OCI-LY1 (cell line): Measurements from ENCODE around the gene RRAGD.

ENCODE experiments used
- H2AFZ ChIP-seq: fragments of 200-600 bp; sonication (generic), shearing (Covaris generic); 2 replicates; pipeline ENCODE4 v1.6.0; 2014; ENCODE audit warnings: antibody characterized with exemption, mild to moderate bottlenecking, low read length
- H3F3A ChIP-seq: fragments of 200-600 bp; sonication (generic), shearing (Covaris generic); 2 replicates; pipeline ENCODE4 v1.6.0; 2014; ENCODE audit warnings: mild to moderate bottlenecking, antibody characterized with exemption, low read length, moderate library complexity; ENCODE audit not compliant: insufficient read depth
- H3K27ac ChIP-seq: fragments of 200-600 bp; sonication (generic); 2 replicates; pipeline ENCODE4 v1.5.1; 2014; ENCODE audit warnings: low read length, mixed run types, mild to moderate bottlenecking, low read depth; ENCODE audit not compliant: poor library complexity, severe bottlenecking
- H3K27me3 ChIP-seq: fragments of 200-600 bp; sonication (generic); 2 replicates; pipeline ENCODE4 v1.6.0; 2014; ENCODE audit warnings: antibody characterized with exemption, mild to moderate bottlenecking, low read length, moderate library complexity; ENCODE audit not compliant: insufficient read depth
- H3K36me3 ChIP-seq: fragments of 200-600 bp; sonication (generic); 2 replicates; pipeline ENCODE4 v1.6.1; 2014; ENCODE audit warnings: mild to moderate bottlenecking, antibody characterized with exemption, low read length, moderate library complexity, mixed read lengths; ENCODE audit not compliant: insufficient read depth
- H3K4me1 ChIP-seq: fragments of 200-600 bp; sonication (generic); 2 replicates; pipeline ENCODE4 v1.5.1; 2014; ENCODE audit warnings: mild to moderate bottlenecking, low read length, moderate library complexity; ENCODE audit not compliant: insufficient read depth, severe bottlenecking
- H3K4me2 ChIP-seq: fragments of 200-600 bp; sonication (generic), shearing (Covaris generic); 2 replicates; pipeline ENCODE4 v1.6.1; 2014; ENCODE audit warnings: low read length
- H3K4me3 ChIP-seq: fragments of 200-600 bp; sonication (generic); 2 replicates; pipeline ENCODE4 v1.5.1; 2014; ENCODE audit warnings: low read length, low read depth, mild to moderate bottlenecking, mixed read lengths; ENCODE audit not compliant: poor library complexity, severe bottlenecking
- H3K79me2 ChIP-seq: fragments of 200-600 bp; shearing (Covaris generic); 2 replicates; pipeline ENCODE4 v1.6.1; 2016; ENCODE audit warnings: mixed run types, low read length, mixed read lengths; ENCODE audit not compliant: insufficient read depth
- H3K9ac ChIP-seq: fragments of 200-600 bp; sonication (generic), shearing (Covaris generic); 2 replicates; pipeline ENCODE4 v1.6.1; 2014; ENCODE audit warnings: mild to moderate bottlenecking, low read length, mixed read lengths
- H3K9me2 ChIP-seq: fragments of 200-600 bp; sonication (generic), shearing (Covaris generic); 2 replicates; pipeline ENCODE4 v1.6.1; 2014; ENCODE audit warnings: low read depth, mild to moderate bottlenecking, low read length, mixed read lengths
- H3K9me3 ChIP-seq: fragments of 200-600 bp; shearing (Covaris generic); 2 replicates; pipeline ENCODE4 v1.6.1; 2014; ENCODE audit warnings: low read length, mixed read lengths
- H4K20me1 ChIP-seq: fragments of 200-600 bp; sonication (generic), shearing (Covaris generic); 2 replicates; pipeline ENCODE4 v1.6.0; 2016; ENCODE audit warnings: mild to moderate bottlenecking, low read length; ENCODE audit not compliant: insufficient read depth
- CTCF ChIP-seq: fragments of 200-600 bp; sonication (generic), shearing (Covaris generic); IDR thresholded peaks from 2 replicates; pipeline ENCODE4 v1.5.1; 2017; ENCODE audit warnings: mild to moderate bottlenecking, antibody characterized with exemption, low read length, moderate library complexity, mixed read lengths
- EZH2 ChIP-seq: fragments of 200-600 bp; sonication (generic), shearing (Covaris generic); IDR thresholded peaks from 2 replicates; pipeline ENCODE4 v1.8.0; 2017; ENCODE audit warnings: borderline replicate concordance, mixed run types, mild to moderate bottlenecking, antibody characterized with exemption, low read length, moderate library complexity, mixed read lengths

RRAGD gene

GRCh38 chr6:89364586-89364985 is 47.5 kb downstream of the RRAGD start:
- Histone ChIP-seq H2AFZ (0 out of 2 replicates have a peak overlapping the region, but pooled peaks have one; percentile 17), H3K9me3 (no peaks in the 10 kb centered on the region), H3K9ac (peak overlapping the region; percentile 5; the same call in 1 of the 2 replicates), H3F3A (no peaks in the 10 kb centered on the region), H3K4me3 (no peak overlapping the region), H3K36me3 (no peaks in the 10 kb centered on the region), H3K27ac (peak overlapping the region; percentile 62), H3K79me2 (no peaks in the 10 kb centered on the region), H3K4me1 (peaks cover 73% of the 10 kb centered on the region), H3K4me2 (peak overlapping the region; percentile 13; the same call in 1 of the 2 replicates), H3K27me3 (no peaks in the 10 kb centered on the region), H4K20me1 (no peaks in the 10 kb centered on the region), H3K9me2 (no peaks in the 10 kb centered on the region)
- no peak for TF ChIP-seq EZH2
- TF ChIP-seq CTCF, result no peak

DNA sequence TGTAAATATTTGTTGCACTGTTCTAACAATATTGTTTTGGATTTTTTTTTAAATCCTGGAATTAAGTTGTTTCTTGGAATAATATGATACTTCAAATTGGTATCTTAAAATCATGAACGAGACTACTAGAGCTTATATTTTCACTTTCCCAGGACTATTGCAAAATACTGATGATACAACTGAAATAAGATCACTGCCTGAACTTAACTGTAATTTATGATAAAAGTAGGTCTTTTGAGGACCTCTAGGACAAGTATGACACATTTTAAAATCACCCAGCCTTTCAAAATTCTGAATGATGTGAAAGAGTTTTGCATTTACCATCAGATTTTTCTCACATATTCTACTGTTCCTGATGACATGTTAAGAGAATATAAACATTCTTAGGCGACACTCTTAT is 50.9 kb downstream of the RRAGD start:
- H4K20me1 ChIP-seq, result no peaks in the 10 kb centered on the region
- H3K36me3 ChIP-seq, result no peaks in the 10 kb centered on the region
- peak overlapping the region; percentile 35; the same call in 1 of the 2 replicates for H2AFZ ChIP-seq
- no peak overlapping the region for H3K4me2 ChIP-seq
- H3F3A ChIP-seq, result peaks cover 10% of the 10 kb centered on the region; the same call in 1 of the 2 replicates
- H3K4me3 ChIP-seq, result no peak overlapping the region
- H3K27ac ChIP-seq, result peak overlapping the region; percentile 71
- H3K27me3 ChIP-seq, result no peaks in the 10 kb centered on the region
- no peaks in the 10 kb centered on the region for H3K9me3 ChIP-seq
- H3K4me1 ChIP-seq, result peaks cover 76% of the 10 kb centered on the region
- TF ChIP-seq CTCF, result no peak
- H3K9ac ChIP-seq, result no peak overlapping the region
- no peaks in the 10 kb centered on the region for H3K79me2 ChIP-seq
- no peaks in the 10 kb centered on the region for H3K9me2 ChIP-seq

GRCh38 chr6:89360415-89360999 is 51.6 kb downstream of the RRAGD start:
- peak overlapping the region; percentile 72; the same call in 1 of the 2 replicates for H2AFZ ChIP-seq
- no peak overlapping the region; the same call in 1 of the 2 replicates for H3K9ac ChIP-seq
- peak overlapping the region; percentile 11; the same call in 1 of the 2 replicates for H3K4me2 ChIP-seq
- no peaks in the 10 kb centered on the region for H3K79me2 ChIP-seq
- H3K36me3 ChIP-seq, result no peaks in the 10 kb centered on the region
- TF ChIP-seq EZH2 (no peak), CTCF (no peak)
- no peak overlapping the region for H3K4me3 ChIP-seq
- peak overlapping the region; percentile 71 for H3K27ac ChIP-seq
- H3K4me1 ChIP-seq, result peaks cover 77% of the 10 kb centered on the region
- peaks cover 13% of the 10 kb centered on the region; the same call in 1 of the 2 replicates for H3F3A ChIP-seq
- H3K9me3 ChIP-seq, result no peaks in the 10 kb centered on the region
- no peaks in the 10 kb centered on the region for H3K27me3 ChIP-seq
- H4K20me1 ChIP-seq, result no peaks in the 10 kb centered on the region
- no peaks in the 10 kb centered on the region for H3K9me2 ChIP-seq
